ENCODE data around the gene NPR2. TPM values are rescaled to one million over a fixed set of nuclear protein-coding genes. Genes with fewer than 3 reads are reported as not detected.

The NPR2 gene
- polyA plus RNA-seq, 1 of the 3 experiments (the other 2 are of a cell fraction), result 13.5 TPM

DNA sequence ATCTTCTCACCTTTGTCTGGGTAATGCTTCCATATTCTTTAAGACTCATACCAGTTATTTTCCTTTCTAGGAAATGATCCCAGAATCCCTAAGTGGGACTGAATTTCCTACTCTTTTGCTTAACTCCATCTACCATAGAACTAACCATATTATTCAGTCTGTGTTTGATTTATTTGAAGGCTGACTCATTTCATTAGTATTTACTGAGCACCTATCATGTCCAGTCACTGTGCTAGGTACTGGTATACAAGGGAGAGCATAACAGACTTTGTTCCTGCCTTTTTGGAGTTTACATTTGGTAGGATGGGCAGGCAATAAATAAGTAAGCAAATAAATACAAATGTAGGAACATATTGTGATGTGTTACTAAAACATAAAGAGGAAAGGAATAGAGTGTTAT is 4.3 kb downstream of the NPR2 start:
- H3F3A ChIP-seq (replicated peaks; ENCODE audit: insufficient read depth), result peaks cover 9% of the 10 kb centered on the region
- H3K4me1 ChIP-seq (ENCODE audit: control insufficient read depth in 1 of 2, insufficient read depth in 2 of 2, low read depth in 1 of 2, low read length in 1 of 2), result peaks cover 0 to 19% of the 10 kb centered on the region in 2 experiments; a peak in 2 of 4 replicates
- peaks cover 0 to 3% of the 10 kb centered on the region in 2 experiments for H3K36me3 ChIP-seq (replicated peaks in 1 of 2; ENCODE audit: control insufficient read depth in 1 of 2, insufficient read depth in 2 of 2, low read length in 1 of 2)
- DNase-seq, result no peak
- H4K20me1 ChIP-seq (ENCODE audit: insufficient read depth), result no peaks in the 10 kb centered on the region
- no peak overlapping the region for H2AFZ ChIP-seq (ENCODE audit: low read depth)
- ChIA-PET CTCF (interaction anchor here (1.5 to 2.9 kb wide), 4 partner anchors 11 to 87 kb away, joined by 3 to 14 read pairs (median 8); partner anchors contain the start of gene HINT2), POLR2A (no interaction called here)
- H3K79me2 ChIP-seq (ENCODE audit: insufficient read depth), result no peaks in the 10 kb centered on the region
- H3K4me3 ChIP-seq (ENCODE audit: low read depth in 2 of 2, low read length in 1 of 2), result no peak overlapping the region
- no peak overlapping the region for H3K9ac ChIP-seq
- no peak overlapping the region for H3K27ac ChIP-seq (ENCODE audit: low read depth in 2 of 2, low read length in 1 of 2)
- no peaks in the 10 kb centered on the region for H3K9me2 ChIP-seq
- TF ChIP-seq FOSL2 (IDR thresholded peaks at IDR 0.05; ENCODE audit: borderline replicate concordance, low read depth) (no peak), TAF1 (IDR thresholded peaks at IDR 0.05; ENCODE audit: borderline replicate concordance, low read depth, low read length) (no peak), FOXJ3 (CRISPR knock-in tag; IDR thresholded peaks at IDR 0.05) (no peak), RFX5 (IDR thresholded peaks at IDR 0.05; ENCODE audit: low read length) (no peak), MXI1 (IDR thresholded peaks at IDR 0.05; ENCODE audit: low read depth, low read length) (no peak), GABPA (IDR thresholded peaks at IDR 0.05; ENCODE audit: low read depth) (no peak), EP300 (IDR thresholded peaks at IDR 0.05; ENCODE audit: borderline replicate concordance in 1 of 2, low read depth in 1 of 2, low read length in 1 of 2) (no peak), RXRA (IDR thresholded peaks at IDR 0.05; ENCODE audit: borderline replicate concordance, low read depth) (no peak), FOXM1 (IDR thresholded peaks at IDR 0.05; ENCODE audit: low read depth) (no peak), TCF12 (IDR thresholded peaks at IDR 0.05) (no peak), NFIC (IDR thresholded peaks at IDR 0.05; ENCODE audit: borderline replicate concordance) (no peak), RAD21 (IDR thresholded peaks at IDR 0.05; ENCODE audit: low read length) (no peak), RCOR1 (IDR thresholded peaks at IDR 0.05; ENCODE audit: low read length) (no peak), POLR2AphosphoS5 (IDR thresholded peaks at IDR 0.05; ENCODE audit: low read depth, low read length) (no peak)
- TF ChIP-seq, protein P1, sequence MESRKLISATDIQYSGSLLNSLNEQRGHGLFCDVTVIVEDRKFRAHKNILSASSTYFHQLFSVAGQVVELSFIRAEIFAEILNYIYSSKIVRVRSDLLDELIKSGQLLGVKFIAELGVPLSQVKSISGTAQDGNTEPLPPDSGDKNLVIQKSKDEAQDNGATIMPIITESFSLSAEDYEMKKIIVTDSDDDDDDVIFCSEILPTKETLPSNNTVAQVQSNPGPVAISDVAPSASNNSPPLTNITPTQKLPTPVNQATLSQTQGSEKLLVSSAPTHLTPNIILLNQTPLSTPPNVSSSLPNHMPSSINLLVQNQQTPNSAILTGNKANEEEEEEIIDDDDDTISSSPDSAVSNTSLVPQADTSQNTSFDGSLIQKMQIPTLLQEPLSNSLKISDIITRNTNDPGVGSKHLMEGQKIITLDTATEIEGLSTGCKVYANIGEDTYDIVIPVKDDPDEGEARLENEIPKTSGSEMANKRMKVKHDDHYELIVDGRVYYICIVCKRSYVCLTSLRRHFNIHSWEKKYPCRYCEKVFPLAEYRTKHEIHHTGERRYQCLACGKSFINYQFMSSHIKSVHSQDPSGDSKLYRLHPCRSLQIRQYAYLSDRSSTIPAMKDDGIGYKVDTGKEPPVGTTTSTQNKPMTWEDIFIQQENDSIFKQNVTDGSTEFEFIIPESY (IDR thresholded peaks at IDR 0.05; ENCODE audit: borderline replicate concordance, low read depth), result no peak
- TF ChIP-seq, protein P2, sequence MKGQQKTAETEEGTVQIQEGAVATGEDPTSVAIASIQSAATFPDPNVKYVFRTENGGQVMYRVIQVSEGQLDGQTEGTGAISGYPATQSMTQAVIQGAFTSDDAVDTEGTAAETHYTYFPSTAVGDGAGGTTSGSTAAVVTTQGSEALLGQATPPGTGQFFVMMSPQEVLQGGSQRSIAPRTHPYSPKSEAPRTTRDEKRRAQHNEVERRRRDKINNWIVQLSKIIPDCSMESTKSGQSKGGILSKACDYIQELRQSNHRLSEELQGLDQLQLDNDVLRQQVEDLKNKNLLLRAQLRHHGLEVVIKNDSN (IDR thresholded peaks at IDR 0.05; ENCODE audit: borderline replicate concordance, low read depth), result no peak
- TF ChIP-seq, protein P3, sequence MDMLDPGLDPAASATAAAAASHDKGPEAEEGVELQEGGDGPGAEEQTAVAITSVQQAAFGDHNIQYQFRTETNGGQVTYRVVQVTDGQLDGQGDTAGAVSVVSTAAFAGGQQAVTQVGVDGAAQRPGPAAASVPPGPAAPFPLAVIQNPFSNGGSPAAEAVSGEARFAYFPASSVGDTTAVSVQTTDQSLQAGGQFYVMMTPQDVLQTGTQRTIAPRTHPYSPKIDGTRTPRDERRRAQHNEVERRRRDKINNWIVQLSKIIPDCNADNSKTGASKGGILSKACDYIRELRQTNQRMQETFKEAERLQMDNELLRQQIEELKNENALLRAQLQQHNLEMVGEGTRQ (IDR thresholded peaks at IDR 0.05; ENCODE audit: borderline replicate concordance, low read depth, low read length), result no peak
- TF ChIP-seq, protein P4, sequence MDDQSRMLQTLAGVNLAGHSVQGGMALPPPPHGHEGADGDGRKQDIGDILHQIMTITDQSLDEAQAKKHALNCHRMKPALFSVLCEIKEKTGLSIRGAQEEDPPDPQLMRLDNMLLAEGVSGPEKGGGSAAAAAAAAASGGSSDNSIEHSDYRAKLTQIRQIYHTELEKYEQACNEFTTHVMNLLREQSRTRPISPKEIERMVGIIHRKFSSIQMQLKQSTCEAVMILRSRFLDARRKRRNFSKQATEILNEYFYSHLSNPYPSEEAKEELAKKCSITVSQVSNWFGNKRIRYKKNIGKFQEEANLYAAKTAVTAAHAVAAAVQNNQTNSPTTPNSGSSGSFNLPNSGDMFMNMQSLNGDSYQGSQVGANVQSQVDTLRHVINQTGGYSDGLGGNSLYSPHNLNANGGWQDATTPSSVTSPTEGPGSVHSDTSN (IDR thresholded peaks at IDR 0.05), result no peak
- TF ChIP-seq, protein P5, sequence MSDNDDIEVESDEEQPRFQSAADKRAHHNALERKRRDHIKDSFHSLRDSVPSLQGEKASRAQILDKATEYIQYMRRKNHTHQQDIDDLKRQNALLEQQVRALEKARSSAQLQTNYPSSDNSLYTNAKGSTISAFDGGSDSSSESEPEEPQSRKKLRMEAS (IDR thresholded peaks at IDR 0.05; ENCODE audit: low read depth), result no peak
- no peak overlapping the region for H3K4me2 ChIP-seq
- no peaks in the 10 kb centered on the region for H3K27me3 ChIP-seq (ENCODE audit: insufficient read depth)
- no peaks in the 10 kb centered on the region for H3K9me3 ChIP-seq

Measured in SK-N-SH (cell line).